Panc1 (cell line): ENCODE results near the gene CDC42EP4. TPM values are rescaled to one million over a fixed set of nuclear protein-coding genes. Genes with fewer than 3 reads are reported as not detected.

Experiments
- ATAC-seq: fragments of 200-7000 bp; cut with Tn5 transposase; 2 replicates; pipeline ENCODE4 v1.9.1; 2020; ENCODE audit warnings: mild to moderate bottlenecking, moderate library complexity
- BruUV-seq: library from RNA; stranded (reverse); fragments of 400-500 nt; replicated peaks from 2 replicates; lab custom pipeline; 2021; lab: Mats Ljungman, UMichigan
- CTCF ChIA-PET: fragments of 300-600 bp; sonication (Branson Sonifier 250); formaldehyde crosslinking; loops from one replicate; lab custom pipeline; 2022; ENCODE audit warnings: antibody characterized with exemption; lab: Charles Lee
- POLR2A ChIA-PET: fragments of 300-600 bp; sonication (Branson Sonifier 250); formaldehyde crosslinking; loops from one replicate; lab custom pipeline; 2022; ENCODE audit warnings: antibody characterized with exemption; lab: Charles Lee
- DNase-seq: peaks from one replicate; pipeline ENCODE4 v3.0.0-alpha.2; 2010; ENCODE audit warnings: low read depth, low spot score
- H3K27ac ChIP-seq: 2 replicates; pipeline ENCODE4 v1.5.1; 2011; ENCODE audit warnings: mild to moderate bottlenecking, low read length, inconsistent platforms
- H3K27me3 ChIP-seq: fragments of 200-500 bp; sonication (Bioruptor generic); 2 replicates; pipeline ENCODE4 v1.6.0; 2014; ENCODE audit warnings: low read length, inconsistent platforms; ENCODE audit not compliant: control insufficient read depth, insufficient read depth
- H3K36me3 ChIP-seq: fragments of 200-500 bp; sonication (Bioruptor generic); 2 replicates; pipeline ENCODE4 v1.5.1; 2014; ENCODE audit warnings: inconsistent platforms, mild to moderate bottlenecking, low read length, moderate library complexity; ENCODE audit not compliant: control insufficient read depth, insufficient read depth
- H3K4me1 ChIP-seq: 2 replicates; pipeline ENCODE4 v1.5.1; 2011; ENCODE audit warnings: inconsistent platforms, mild to moderate bottlenecking, low read length, moderate library complexity; ENCODE audit not compliant: control insufficient read depth, insufficient read depth
- H3K4me3 ChIP-seq, 2 experiments: 2 replicates each; pipeline ENCODE4 v1.5.1; 2011 to 2012; ENCODE audit warnings: low read depth in 2 of 2, low read length in 2 of 2, mild to moderate bottlenecking in 2 of 2, inconsistent platforms in 1 of 2, moderate library complexity in 1 of 2
- H3K9me3 ChIP-seq: fragments of 200-500 bp; sonication (Bioruptor generic); 2 replicates; pipeline ENCODE4 v1.5.1; 2014; ENCODE audit warnings: low read depth, mild to moderate bottlenecking, inconsistent platforms, low read length, moderate library complexity; ENCODE audit not compliant: control insufficient read depth, insufficient read depth
- CTCF ChIP-seq: fragments of 450-650 bp; IDR thresholded peaks from 2 replicates; pipeline ENCODE4 v1.5.1; 2017; ENCODE audit warnings: mild to moderate bottlenecking
- POLR2AphosphoS5 ChIP-seq: IDR thresholded peaks from 2 replicates; pipeline ENCODE4 v1.6.1; 2012; ENCODE audit warnings: mild to moderate bottlenecking, low read depth, low read length, moderate library complexity
- REST ChIP-seq, 2 experiments: IDR thresholded peaks; 2 replicates each; pipeline ENCODE4 v1.6.1; 2011 to 2012; ENCODE audit warnings: low read depth in 2 of 2, control low read depth in 1 of 2, low read length in 1 of 2, mild to moderate bottlenecking in 1 of 2, moderate library complexity in 1 of 2; ENCODE audit not compliant: insufficient read depth in 1 of 2
- SIN3A ChIP-seq: IDR thresholded peaks from 2 replicates; pipeline ENCODE4 v1.6.1; 2012; ENCODE audit warnings: low read depth, mild to moderate bottlenecking, low read length, moderate library complexity, borderline replicate concordance; ENCODE audit not compliant: insufficient read depth
- TCF7L2 ChIP-seq: IDR thresholded peaks from 2 replicates; pipeline ENCODE4 v1.6.1; 2011; ENCODE audit warnings: mild to moderate bottlenecking, low read depth, low read length, inconsistent platforms
- in situ Hi-C: cut with HindIII; loops from 2 replicates; pipeline ENCODE4 v1.10.0; 2016; ENCODE audit warnings: low sequenced_read_pairs, low pct_unique_long_range_greater_than_20kb
- intact Hi-C: fragments of 100-400 bp; cut with micrococcal nuclease; formaldehyde crosslinking; loops from one replicate; pipeline ENCODE4 v1.10.0; 2022; ENCODE audit not compliant: unreplicated experiment
- total RNA-seq: library from RNA; stranded (reverse); gene quantifications from one replicate; pipeline ENCODE4 v1.2.1, GENCODE V29; 2021; ENCODE audit not compliant: unreplicated experiment

CDC42EP4 gene
- total RNA-seq, 1 experiment from 2014 or later: 65.9 TPM

GRCh38 chr17:73304438-73304837 is 7.4 kb downstream of the CDC42EP4 start:
- DNase-seq: no peak
- peak overlapping the region in 1 of 2 experiments; percentile 57; a peak in 3 of 4 replicates for H3K4me3 ChIP-seq
- H3K4me1 ChIP-seq: peaks cover 84% of the 10 kb centered on the region
- H3K9me3 ChIP-seq: no peaks in the 10 kb centered on the region
- ChIA-PET CTCF (interaction anchor here (0.6 kb wide), 1 partner anchor 1569 kb away, joined by 19 read pairs; no protein-coding TSS in a partner anchor), POLR2A (interaction anchor here (0.5 kb wide), 1 partner anchor 140 kb away, joined by 4 read pairs; the partner anchor contains the start of gene SSTR2)
- no peaks in the 10 kb centered on the region for H3K27me3 ChIP-seq
- no peak for ATAC-seq
- TF ChIP-seq SIN3A: no peak
- no peak for TF ChIP-seq REST (IDR thresholded peaks at IDR 0.05; ENCODE audit: insufficient read depth in 1 of 2, low read depth in 2 of 2, low read length in 1 of 2)
- no peak for TF ChIP-seq CTCF
- TF ChIP-seq POLR2AphosphoS5: no peak
- TF ChIP-seq TCF7L2: no peak
- no peaks in the 10 kb centered on the region for H3K36me3 ChIP-seq
- H3K27ac ChIP-seq: peak overlapping the region; percentile 97
- intact Hi-C loops (no loop called here), in situ Hi-C loops (no loop called here)
- BruUV-seq: no TSS peak

GRCh38 chr17:73302189-73302588 is 9.6 kb downstream of the CDC42EP4 start:
- CTCF ChIA-PET: interaction anchor here (1.4 kb wide), 1 partner anchor 68 kb away, joined by 3 read pairs; no protein-coding TSS in a partner anchor
- Histone ChIP-seq H3K9me3 (no peaks in the 10 kb centered on the region), H3K27me3 (no peaks in the 10 kb centered on the region), H3K4me1 (peaks cover 81% of the 10 kb centered on the region), H3K36me3 (no peaks in the 10 kb centered on the region), H3K4me3 (no peak overlapping the region), H3K27ac (peak overlapping the region; percentile 51; the same call in 1 of the 2 replicates)
- no peak for TF ChIP-seq CTCF
- no peak for TF ChIP-seq REST (IDR thresholded peaks at IDR 0.05; ENCODE audit: insufficient read depth in 1 of 2, low read depth in 2 of 2, low read length in 1 of 2)
- no peak for TF ChIP-seq TCF7L2
- no peak for TF ChIP-seq SIN3A
- no TSS peak for BruUV-seq
- intact Hi-C loops: no loop called here
- in situ Hi-C loops: no loop called here
- ATAC-seq (no peak), DNase-seq (no peak)
- POLR2A ChIA-PET: interaction anchor here (0.7 to 0.8 kb wide), 2 partner anchors 43 to 82 kb away, joined by 5 to 7 read pairs; no protein-coding TSS in a partner anchor
